ENCODE results near the gene NXF1. TPM values are rescaled to one million over a fixed set of nuclear protein-coding genes. Genes with fewer than 3 reads are reported as not detected.

The NXF1 gene
- total and polyA plus RNA-seq, 2 of the 13 experiments (the other 11 are each of a cell fraction or from before 2014, with no cell fraction given) = 30.4 to 30.9 TPM

GRCh38 chr11:62810748-62811147, 5.5 kb upstream of the NXF1 start (continued):
- TF ChIP-seq RNF2 (conservative IDR thresholded peaks at IDR 0.05; ENCODE audit: low read depth) (no peak), ZMYM4 (CRISPR knock-in tag; IDR thresholded peaks at IDR 0.05) (no peak), ZNF264 (CRISPR knock-in tag; IDR thresholded peaks at IDR 0.05) (no peak), ZNF441 (CRISPR knock-in tag; IDR thresholded peaks at IDR 0.05; ENCODE audit: borderline replicate concordance) (no peak), RFX1 (IDR thresholded peaks at IDR 0.05) (no peak), ZNF251 (CRISPR knock-in tag; IDR thresholded peaks at IDR 0.05) (no peak), ZNF136 (CRISPR knock-in tag; IDR thresholded peaks at IDR 0.05; ENCODE audit: low read depth) (no peak)

GRCh38 chr11:62806611-62807121, 1.4 kb upstream of the NXF1 start:
- Histone ChIP-seq H3K79me2 (ENCODE audit: insufficient read depth, low read length) (peaks cover 18% of the 10 kb centered on the region), H3K4me2 (ENCODE audit: low read depth, low read length) (no peak overlapping the region), H3K9me3 (ENCODE audit: low read length) (no peaks in the 10 kb centered on the region), H3K36me3 (replicated peaks in 1 of 2; ENCODE audit: control insufficient read depth in 1 of 2, insufficient read depth in 2 of 2, low read length in 2 of 2) (peaks cover 1 to 14% of the 10 kb centered on the region in 2 experiments; a peak in 3 of 5 replicates), H2AFZ (ENCODE audit: low read length) (no peak overlapping the region), H3K4me3 (replicated peaks in 1 of 3; ENCODE audit: insufficient read depth in 1 of 3, low read depth in 2 of 3, low read length in 3 of 3) (no peak overlapping the region), H3K27me3 (ENCODE audit: control insufficient read depth in 1 of 2, insufficient read depth in 2 of 2, low read length in 2 of 2) (no peaks in the 10 kb centered on the region; a peak in 1 of 5 replicates), H3K9ac (ENCODE audit: insufficient read depth, low read depth, low read length) (no peak overlapping the region), H4K20me1 (ENCODE audit: insufficient read depth, low read length) (no peaks in the 10 kb centered on the region; the same call in 1 of the 2 replicates), H3K27ac (ENCODE audit: extremely low read length, insufficient read depth, low read length) (no peak overlapping the region), H3K4me1 (ENCODE audit: insufficient read depth, low read length) (peaks cover 31% of the 10 kb centered on the region)
- no peak for DNase-seq (ENCODE audit: low spot score)
- TF ChIP-seq SNAPC4 (CRISPR knock-in tag; IDR thresholded peaks at IDR 0.05) = no peak
- TF ChIP-seq CEBPB (IDR thresholded peaks at IDR 0.05; ENCODE audit: borderline replicate concordance, low read depth, low read length) = peak; percentile 42; the same call in 1 of the 2 replicates
- no peak for TF ChIP-seq NFYB (CRISPR knock-in tag; IDR thresholded peaks at IDR 0.05)
- no peak for TF ChIP-seq ZNF770 (CRISPR knock-in tag; IDR thresholded peaks at IDR 0.05)
- intact Hi-C loops (cut with micrococcal nuclease; ENCODE audit: unreplicated experiment) (no loop called here), in situ Hi-C loops (cut with HindIII; ENCODE audit: extremely low pct_ligation_motif_present, low pct_unique_long_range_greater_than_20kb) (no loop called here)
- ChIA-PET POLR2A (interaction anchor here (1.1 to 5.7 kb wide), 12 partner anchors 13 to 74 kb away, joined by 3 to 53 read pairs (median 6); partner anchors contain the start of genes POLR2G, SLC3A2, STX5 and TAF6L), CTCF (ENCODE audit: low intra/inter-chr PET ratio, low total read pairs) (no interaction called here)
- no peak for FAIRE-seq
- ATAC-seq = no peak
- 94% methylated on average over 5 of the region's 5 CpGs for WGBS (ENCODE audit: low lambda C conversion rate)
- no TSS peak for BruUV-seq (replicated peaks)
